CD1c-positive myeloid dendritic cell (primary cell): ENCODE data around the gene CEP112.

ENCODE experiments used
- DNase-seq: peaks from one replicate; pipeline ENCODE4 v3.0.0-alpha.2; 2016; ENCODE audit errors: extremely low spot score

CEP112 gene

DNA sequence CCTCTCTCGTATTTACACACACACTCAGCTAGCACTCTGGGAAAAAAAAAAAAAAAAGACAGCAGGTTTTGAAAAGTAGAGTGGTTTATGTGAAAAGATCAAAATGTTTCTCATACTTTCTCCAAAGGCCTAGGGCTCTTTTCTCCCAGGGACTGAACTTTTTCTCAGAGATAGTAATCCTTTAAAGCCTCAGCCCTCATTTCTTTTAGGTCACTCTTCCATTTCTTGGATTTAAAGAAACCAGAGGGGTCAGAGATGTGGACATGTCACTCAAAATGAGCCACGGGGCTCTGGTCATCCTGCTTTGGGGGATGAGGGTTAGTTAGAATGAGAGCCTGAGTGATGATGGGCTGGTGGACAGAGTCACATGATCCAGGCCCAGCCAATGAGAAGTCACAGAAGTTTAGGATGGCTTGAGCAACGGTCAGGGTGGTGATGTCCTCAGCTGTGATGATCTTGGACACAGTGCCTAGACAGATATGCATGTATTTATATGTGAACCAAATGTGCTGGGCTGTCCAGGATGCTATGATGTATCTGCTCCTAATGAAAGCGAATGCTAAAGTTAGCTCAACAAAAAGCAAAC is 596.8 kb downstream of the CEP112 start:
- no peak for DNase-seq

DNA sequence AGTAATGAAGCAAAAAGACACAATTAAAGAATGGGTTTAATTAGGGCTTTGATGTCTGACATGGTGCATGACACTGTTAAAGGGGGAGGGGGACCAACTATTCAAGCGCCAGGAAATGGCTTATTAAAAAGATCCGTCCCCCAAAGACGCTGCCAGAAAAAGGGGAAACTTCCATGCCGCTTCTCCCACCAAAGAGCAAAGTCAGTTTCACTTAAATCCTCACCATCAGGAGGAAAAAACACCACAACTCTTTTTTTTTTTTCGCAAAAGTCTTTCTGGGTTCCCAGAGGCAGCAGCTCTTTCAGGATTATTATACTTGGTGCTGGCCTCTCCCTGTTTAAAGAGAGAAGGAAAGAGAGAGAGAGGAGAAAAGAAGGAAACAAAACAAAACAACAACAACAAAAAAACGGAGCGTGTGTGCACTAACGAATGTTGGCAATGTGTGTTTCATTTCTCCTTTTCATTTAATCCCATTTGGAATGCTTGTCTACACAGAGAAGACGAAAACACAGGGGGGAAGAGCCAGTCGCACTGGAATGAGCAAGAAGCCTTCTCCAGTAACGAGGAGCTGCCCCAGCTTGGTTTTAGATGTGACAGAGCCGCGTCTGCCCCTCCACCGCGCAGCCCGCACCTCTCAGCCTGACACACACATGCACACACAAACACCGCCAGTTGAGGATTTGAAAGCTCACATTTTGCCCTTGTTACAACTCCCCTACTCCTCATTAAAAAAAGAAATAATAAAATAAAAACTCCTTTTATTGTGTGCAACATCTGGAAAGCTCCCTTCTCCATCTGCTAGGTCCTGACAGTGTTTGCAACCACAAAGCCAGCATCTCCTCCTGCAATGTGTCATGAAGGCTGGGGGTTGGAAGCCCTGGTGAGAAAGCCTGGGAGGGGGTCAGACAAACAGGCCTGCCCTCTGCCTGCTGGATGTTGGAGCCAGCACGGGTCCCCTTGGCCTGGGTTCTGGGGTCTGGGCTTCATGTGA is 597.8 kb downstream of the CEP112 start:
- no peak for DNase-seq

DNA sequence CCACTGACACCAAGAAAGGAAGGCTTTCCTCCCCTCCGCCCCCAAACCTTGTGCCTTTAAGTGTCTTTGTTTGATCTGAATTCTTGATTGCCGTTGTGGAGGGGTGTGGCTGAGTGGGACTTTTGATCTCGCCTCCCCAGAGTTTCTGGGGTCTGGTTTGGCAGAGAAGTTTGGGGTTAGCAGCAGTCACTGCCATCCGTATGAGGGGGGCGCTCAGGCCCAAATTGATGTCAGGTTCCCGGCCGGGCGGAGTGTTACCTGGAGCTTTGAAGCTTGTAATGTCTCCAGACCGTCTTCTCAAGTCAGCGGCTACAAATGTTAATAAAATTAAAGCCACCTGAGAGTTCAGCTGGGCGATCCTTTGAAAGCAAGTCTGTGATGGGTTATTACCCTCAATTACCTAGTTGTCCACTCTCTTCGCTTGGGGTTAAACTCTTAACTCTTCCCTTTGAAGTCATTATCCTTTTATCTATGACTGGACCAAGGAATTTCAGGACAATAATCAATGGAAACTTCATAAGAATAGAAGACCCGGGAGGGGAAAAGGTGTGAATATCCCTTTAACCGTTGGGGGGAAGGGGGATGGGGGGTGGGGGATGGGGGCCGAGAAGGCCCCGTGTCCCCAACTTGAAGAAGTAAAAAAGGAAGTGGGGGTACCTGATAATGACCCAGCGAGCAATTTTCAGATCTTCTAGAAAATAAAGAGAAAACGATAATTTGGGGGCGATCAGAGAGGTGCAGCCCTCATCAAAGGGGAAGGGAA is 598.7 kb downstream of the CEP112 start:
- no peak for DNase-seq

DNA sequence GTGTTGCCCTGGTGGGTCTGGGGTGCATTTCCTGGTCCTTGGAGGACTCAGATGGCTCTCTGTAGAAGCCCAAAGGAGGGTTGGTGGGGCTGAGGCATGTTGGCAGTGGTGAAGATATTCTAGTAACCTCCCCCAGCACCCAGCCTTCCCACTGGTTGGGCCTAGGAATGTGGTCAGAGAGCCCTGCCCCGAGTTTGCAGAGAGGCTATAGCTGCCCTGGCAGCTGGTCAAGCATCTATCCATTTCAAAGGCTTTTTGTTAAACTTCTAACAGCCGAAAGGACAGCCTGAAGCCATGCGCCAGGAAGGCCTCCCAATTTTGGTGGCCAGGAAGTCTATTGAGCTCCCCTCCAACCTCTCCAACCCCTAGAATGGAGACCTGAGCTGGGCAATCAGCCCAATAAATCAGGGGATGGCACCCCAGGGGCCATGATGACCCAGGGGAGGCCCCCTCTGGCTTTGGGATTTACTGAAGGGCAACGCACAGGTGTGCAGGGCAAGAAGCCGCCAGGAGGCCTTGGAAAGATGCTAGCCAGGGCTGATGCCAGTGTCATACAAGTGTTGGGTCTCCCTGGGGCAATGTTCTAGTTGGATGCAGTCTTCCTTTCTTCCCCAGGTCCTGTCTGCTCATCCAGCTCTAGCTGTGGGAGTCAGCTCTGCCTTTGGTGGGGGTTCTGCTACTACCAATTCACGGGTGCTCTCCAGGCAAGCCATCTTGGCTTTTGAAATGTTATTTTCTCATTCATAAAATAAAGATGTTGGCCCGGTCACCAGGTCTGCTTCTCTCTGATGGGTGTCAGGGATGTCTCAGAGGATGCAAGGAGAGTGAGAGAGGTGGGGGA is 599.6 kb downstream of the CEP112 start:
- no peak for DNase-seq

DNA sequence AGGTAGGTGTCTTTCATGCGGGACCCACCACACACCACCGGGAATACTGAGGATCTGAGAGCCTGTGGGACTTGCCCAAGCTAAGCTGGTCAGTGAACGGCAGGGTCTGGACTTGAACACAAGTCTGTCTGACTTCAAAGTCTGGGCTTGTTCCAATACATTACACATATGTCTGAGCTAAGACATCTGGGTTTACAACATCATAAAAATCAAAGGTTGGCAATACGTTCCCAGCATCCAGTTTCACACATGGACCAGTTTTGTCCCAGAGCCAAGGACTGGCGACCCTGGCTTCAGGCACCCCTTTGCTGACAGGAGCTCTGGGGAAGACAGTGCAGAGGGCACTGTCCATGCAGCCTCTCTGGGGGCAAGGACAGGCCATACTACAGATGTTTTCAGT is 602.6 kb downstream of the CEP112 start:
- no peak for DNase-seq

DNA sequence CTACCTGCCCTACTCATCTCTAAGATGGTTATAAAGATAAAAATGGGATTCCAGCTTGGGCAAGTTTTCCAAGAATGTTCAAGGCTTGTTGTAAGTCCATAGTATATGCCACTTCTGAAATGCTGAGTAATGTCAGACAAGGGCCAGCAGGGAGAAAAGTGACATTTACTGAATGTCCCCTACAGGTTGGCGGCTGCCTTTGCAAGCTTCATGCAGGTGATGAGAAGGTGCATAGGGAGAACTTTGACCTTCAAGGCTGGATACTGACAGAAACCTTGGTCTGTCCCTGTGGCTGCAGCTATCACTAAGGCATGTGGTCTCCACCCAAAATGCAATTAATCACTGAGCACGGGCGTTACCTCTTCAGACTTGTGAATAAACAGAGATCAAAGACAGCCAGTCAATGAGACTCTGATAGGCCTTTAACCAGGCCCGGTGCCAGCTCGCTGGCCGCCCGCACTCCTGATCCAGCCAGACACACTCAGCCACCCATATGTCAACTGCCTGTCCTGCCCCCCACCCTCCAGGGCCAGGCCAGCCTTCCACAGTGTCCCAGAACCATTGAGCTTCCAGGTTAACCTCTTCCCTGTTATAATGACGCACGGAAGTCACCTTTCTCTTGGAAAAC is 603.6 kb downstream of the CEP112 start:
- no peak for DNase-seq

DNA sequence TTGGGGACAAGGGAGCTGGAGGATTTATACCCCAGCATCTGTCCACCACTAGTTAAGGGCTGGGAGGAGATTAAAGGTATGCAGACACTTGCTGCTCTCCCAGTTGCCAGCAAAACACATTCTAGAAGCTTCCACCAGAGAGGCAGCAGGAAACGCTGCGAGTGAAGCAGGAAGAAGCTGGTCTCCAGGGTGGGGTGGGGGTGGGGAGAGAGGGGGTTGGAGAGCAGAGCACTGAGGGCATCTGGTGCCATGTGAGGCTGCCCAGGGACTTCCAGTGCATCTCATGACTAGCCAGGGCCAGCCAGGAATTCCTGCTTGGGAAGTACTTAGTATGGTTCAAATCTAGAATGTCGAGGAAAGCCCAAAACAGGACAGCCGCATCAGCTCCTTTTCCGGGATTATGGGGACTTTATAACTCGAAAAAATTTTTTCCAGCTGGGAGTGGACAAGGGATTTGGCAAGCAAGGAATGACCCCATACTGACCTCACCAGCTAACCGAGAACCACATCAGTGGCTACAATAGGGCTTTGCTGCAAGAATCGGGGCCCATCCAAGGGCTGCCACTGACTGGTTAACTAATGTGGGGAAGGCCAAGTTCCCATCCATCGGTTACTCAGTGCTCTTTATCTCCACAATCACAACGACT is 604.3 kb downstream of the CEP112 start:
- DNase-seq = no peak

DNA sequence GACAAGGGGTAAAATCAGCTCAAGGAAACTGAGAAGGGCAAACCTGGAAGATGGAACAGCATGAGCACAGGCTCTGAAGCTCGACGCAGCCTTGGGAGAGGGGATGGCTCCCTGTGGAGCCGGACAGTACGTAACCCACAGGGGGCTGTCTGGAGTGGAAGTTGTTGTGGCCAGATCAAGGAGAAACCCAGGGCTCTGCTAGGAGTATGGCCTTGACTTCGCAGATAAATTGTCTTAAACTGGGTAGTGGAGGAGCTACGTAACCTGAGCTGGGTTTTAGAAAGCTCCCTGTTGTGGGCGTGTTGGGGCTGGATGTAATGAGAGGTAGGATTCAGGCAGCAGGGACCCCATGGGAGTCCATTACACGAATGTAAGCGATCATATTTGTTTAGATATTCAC is 605.0 kb downstream of the CEP112 start:
- no peak for DNase-seq
